K562 (cell line): Measurements from ENCODE around the gene ABHD16A. TPM values are rescaled to one million over a fixed set of nuclear protein-coding genes. Genes with fewer than 3 reads are reported as not detected.

Experiments used
- BRD4 ChIP-seq: fragments of 200-600 bp; sonication (generic); IDR thresholded peaks from 2 replicates; pipeline ENCODE4 v1.6.1; 2017; ENCODE audit warnings: inconsistent platforms
- CHCHD3 ChIP-seq: fragments of 250-450 bp; sonication (Bioruptor Pico); IDR thresholded peaks from 2 replicates; pipeline ENCODE4 v2.1.2; 2022; ENCODE audit warnings: mild to moderate bottlenecking
- EP400 ChIP-seq: fragments of 450-650 bp; IDR thresholded peaks from 2 replicates; pipeline ENCODE4 v1.6.1; 2017; ENCODE audit warnings: antibody characterized with exemption, mild to moderate bottlenecking, moderate library complexity
- EZH2 ChIP-seq: IDR thresholded peaks from 2 replicates; pipeline ENCODE4 v1.6.1; 2012; ENCODE audit warnings: low read depth, mild to moderate bottlenecking, inconsistent platforms, low read length, borderline replicate concordance
- HLTF ChIP-seq: fragments of 450-650 bp; IDR thresholded peaks from 2 replicates; pipeline ENCODE4 v1.6.1; 2016
- NCOA2 ChIP-seq, 2 experiments: fragments of 450-650 bp; IDR thresholded peaks; 2 replicates each; pipeline ENCODE4 v1.6.1; 2018; ENCODE audit warnings: mild to moderate bottlenecking in 2 of 2, moderate library complexity in 1 of 2; ENCODE audit not compliant: partially characterized antibody in 2 of 2
- NFYB ChIP-seq: IDR thresholded peaks from 2 replicates; pipeline ENCODE4 v1.6.1; 2011; ENCODE audit warnings: mild to moderate bottlenecking, moderate library complexity; ENCODE audit not compliant: insufficient read length; ENCODE audit errors: extremely low read depth
- NR1H2 ChIP-seq: sonication (generic); formaldehyde crosslinking; IDR thresholded peaks from 2 replicates; pipeline ENCODE4 v1.4.0; 2020; ENCODE audit warnings: mild to moderate bottlenecking, missing genetic modification reagents
- PHB2 ChIP-seq: fragments of 450-650 bp; IDR thresholded peaks from 2 replicates; pipeline ENCODE4 v1.6.1; 2017; ENCODE audit warnings: low read depth
- RBM17 ChIP-seq: fragments of 200-400 bp; formaldehyde crosslinking; IDR thresholded peaks from 2 replicates; pipeline ENCODE4 v1.6.1; 2017; ENCODE audit warnings: low read depth, mild to moderate bottlenecking, low read length, borderline replicate concordance
- RBM22 ChIP-seq: fragments of 200-400 bp; formaldehyde crosslinking; IDR thresholded peaks from 2 replicates; pipeline ENCODE4 v1.6.1; 2018; ENCODE audit warnings: low read length, low read depth; ENCODE audit not compliant: poor library complexity, severe bottlenecking
- TAF7 ChIP-seq: fragments of 450-650 bp; IDR thresholded peaks from 2 replicates; pipeline ENCODE4 v1.6.1; 2016; ENCODE audit warnings: missing genetic modification characterization, missing compliant biosample characterization
- TAL1 ChIP-seq: fragments of 450-650 bp; IDR thresholded peaks from 2 replicates; pipeline ENCODE4 v1.6.1; 2016; ENCODE audit warnings: mild to moderate bottlenecking
- polyA plus RNA-seq, 8 experiments: library from polyadenylated mRNA; depleted of rRNA in 4 of 8; stranded (reverse) in 5 of 8; unstranded in 3 of 8; fragments of >200 nt; fragmentation: Nextera tagmentation in 2 of 8; fragmentation: Illumina TruSeq in 1 of 8; extraction: Ambion mirVana in 2 of 8; extraction: Trizol in 1 of 8; gene quantifications; 2 replicates each; pipeline versions ENCODE4 v1.2.1 to v1.2.3, GENCODE V29; 2011 to 2014; ENCODE audit warnings: inconsistent platforms in 1 of 8, missing spikeins in 1 of 8
- total RNA-seq, 7 experiments: library from RNA; depleted of rRNA in 6 of 7; stranded (reverse); fragments of >200 nt in 6 of 7; fragmentation: Illumina TruSeq in 2 of 7; extraction: Trizol in 2 of 7; gene quantifications; 2 replicates each; pipeline versions ENCODE4 v1.2.1 to v1.2.3, GENCODE V29; 2011 to 2021; ENCODE audit warnings: low replicate concordance in 1 of 7
- TF ChIP-seq, protein P1 (sequence below): IDR thresholded peaks from 2 replicates; pipeline ENCODE4 v1.6.1; 2014; ENCODE audit warnings: antibody characterized with exemption

Gene ABHD16A
- total and polyA plus RNA-seq, 9 of the 15 experiments (the other 6 are each of a cell fraction or from before 2014, with no cell fraction given): 25.8 to 120 (median 81.6) TPM

- TF ChIP-seq TAF7 (tag): peak; percentile 67; the same call in 1 of the 2 replicates
- TF ChIP-seq, protein P1, sequence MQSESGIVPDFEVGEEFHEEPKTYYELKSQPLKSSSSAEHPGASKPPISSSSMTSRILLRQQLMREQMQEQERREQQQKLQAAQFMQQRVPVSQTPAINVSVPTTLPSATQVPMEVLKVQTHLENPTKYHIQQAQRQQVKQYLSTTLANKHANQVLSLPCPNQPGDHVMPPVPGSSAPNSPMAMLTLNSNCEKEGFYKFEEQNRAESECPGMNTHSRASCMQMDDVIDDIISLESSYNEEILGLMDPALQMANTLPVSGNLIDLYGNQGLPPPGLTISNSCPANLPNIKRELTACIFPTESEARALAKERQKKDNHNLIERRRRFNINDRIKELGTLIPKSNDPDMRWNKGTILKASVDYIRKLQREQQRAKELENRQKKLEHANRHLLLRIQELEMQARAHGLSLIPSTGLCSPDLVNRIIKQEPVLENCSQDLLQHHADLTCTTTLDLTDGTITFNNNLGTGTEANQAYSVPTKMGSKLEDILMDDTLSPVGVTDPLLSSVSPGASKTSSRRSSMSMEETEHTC: peak; percentile 82
- TF ChIP-seq BRD4: 0 out of 2 replicates have a peak, but pooled peaks have one; percentile 1
- TF ChIP-seq NFYB: peak; percentile 63
- no peak for TF ChIP-seq HLTF
- no peak for TF ChIP-seq RBM17
- TF ChIP-seq EP400: no peak
- no peak for TF ChIP-seq RBM22
- no peak for TF ChIP-seq PHB2
- TF ChIP-seq NCOA2 (IDR thresholded peaks at IDR 0.05; ENCODE audit: partially characterized antibody in 2 of 2): no peak
- no peak for TF ChIP-seq NR1H2 (CRISPR knock-in tag)
- TF ChIP-seq TAL1: no peak
- TF ChIP-seq EZH2: no peak
- TF ChIP-seq CHCHD3 (CRISPR knock-in tag): no peak
Observed at GRCh38 chr6:31651602-31652191, 51.4 kb downstream of the ABHD16A start (continued).
